ENCODE data around the gene ZNF574.

- TF ChIP-seq POLR2A (IDR thresholded peaks at IDR 0.05), result no peak
- TF ChIP-seq, protein P1, sequence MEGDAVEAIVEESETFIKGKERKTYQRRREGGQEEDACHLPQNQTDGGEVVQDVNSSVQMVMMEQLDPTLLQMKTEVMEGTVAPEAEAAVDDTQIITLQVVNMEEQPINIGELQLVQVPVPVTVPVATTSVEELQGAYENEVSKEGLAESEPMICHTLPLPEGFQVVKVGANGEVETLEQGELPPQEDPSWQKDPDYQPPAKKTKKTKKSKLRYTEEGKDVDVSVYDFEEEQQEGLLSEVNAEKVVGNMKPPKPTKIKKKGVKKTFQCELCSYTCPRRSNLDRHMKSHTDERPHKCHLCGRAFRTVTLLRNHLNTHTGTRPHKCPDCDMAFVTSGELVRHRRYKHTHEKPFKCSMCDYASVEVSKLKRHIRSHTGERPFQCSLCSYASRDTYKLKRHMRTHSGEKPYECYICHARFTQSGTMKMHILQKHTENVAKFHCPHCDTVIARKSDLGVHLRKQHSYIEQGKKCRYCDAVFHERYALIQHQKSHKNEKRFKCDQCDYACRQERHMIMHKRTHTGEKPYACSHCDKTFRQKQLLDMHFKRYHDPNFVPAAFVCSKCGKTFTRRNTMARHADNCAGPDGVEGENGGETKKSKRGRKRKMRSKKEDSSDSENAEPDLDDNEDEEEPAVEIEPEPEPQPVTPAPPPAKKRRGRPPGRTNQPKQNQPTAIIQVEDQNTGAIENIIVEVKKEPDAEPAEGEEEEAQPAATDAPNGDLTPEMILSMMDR (IDR thresholded peaks at IDR 0.05), result no peak
These were observed 1.2 kb upstream of the ZNF574 start for GRCh38 chr19:42074513-42075363.

All from esophagus squamous epithelium (tissue), 4 donors.